HG03064 (cell line): Measurements from ENCODE around the gene CNTN5.

Experiments used
- ATAC-seq: cut with Tn5 transposase; IDR thresholded peaks from one replicate; pipeline ENCODE4 v1.9.1; 2021; ENCODE audit warnings: low read depth; ENCODE audit not compliant: unreplicated experiment

The CNTN5 gene

GRCh38 chr11:99371257-99371656 is 350.5 kb downstream of the CNTN5 start:
- no peak for ATAC-seq

DNA sequence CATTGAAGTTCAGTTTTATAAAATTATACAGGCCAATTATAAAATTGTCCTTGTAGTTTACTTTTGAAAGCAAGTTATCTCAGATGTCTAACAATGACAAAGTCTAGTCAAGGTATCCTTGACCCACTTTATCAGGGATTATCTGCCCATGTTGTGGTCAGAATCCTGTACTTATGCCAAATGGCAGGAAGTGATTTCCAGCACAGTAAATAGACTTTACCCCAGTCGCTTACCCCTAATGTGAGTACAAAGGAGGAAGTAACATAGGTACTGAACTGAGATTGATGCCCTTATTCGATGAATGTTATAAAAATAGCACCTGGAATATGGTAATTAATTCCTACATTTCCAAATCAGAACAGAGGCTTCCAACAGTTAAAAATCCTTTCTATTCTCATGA is 355.7 kb downstream of the CNTN5 start:
- ATAC-seq = no peak

DNA sequence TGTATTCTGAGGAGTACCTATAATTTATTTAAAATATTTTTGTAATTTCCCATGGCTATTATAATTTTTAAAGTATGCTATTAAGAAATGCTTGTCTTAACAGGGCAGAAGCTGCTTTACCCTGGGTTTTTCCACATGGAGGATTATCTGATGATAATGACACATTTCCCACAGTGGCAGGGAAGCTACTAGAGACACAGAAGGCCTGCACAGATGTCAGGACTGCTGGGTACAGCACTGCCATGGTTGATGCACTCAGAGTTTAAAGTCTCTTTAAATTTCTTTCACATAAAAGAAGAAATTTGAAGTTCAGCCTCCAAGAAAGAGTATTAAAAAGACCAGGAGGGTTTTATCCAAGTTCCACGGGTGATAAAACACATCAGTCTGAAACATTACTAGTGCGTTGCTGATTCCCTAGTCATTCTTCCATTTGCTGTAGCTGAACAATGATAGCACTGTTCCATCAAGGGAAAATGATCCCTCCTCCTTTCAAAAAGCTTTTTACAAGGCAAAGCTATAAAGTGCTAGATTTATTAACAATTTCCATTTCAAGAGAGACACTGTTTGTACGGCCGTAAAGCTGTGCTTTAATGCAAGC is 363.0 kb downstream of the CNTN5 start:
- ATAC-seq = no peak

GRCh38 chr11:99391245-99391644 is 370.5 kb downstream of the CNTN5 start:
- ATAC-seq = no peak

GRCh38 chr11:99406345-99406744 is 385.6 kb downstream of the CNTN5 start:
- no peak for ATAC-seq

GRCh38 chr11:99410636-99411035 is 389.9 kb downstream of the CNTN5 start:
- ATAC-seq = no peak

GRCh38 chr11:99418927-99419720 is 398.4 kb downstream of the CNTN5 start:
- ATAC-seq = no peak

GRCh38 chr11:99419991-99420390 is 399.2 kb downstream of the CNTN5 start:
- ATAC-seq = no peak

- ATAC-seq = no peak
These were observed 402.1 kb downstream of the CNTN5 start for GRCh38 chr11:99422581-99423427.

DNA sequence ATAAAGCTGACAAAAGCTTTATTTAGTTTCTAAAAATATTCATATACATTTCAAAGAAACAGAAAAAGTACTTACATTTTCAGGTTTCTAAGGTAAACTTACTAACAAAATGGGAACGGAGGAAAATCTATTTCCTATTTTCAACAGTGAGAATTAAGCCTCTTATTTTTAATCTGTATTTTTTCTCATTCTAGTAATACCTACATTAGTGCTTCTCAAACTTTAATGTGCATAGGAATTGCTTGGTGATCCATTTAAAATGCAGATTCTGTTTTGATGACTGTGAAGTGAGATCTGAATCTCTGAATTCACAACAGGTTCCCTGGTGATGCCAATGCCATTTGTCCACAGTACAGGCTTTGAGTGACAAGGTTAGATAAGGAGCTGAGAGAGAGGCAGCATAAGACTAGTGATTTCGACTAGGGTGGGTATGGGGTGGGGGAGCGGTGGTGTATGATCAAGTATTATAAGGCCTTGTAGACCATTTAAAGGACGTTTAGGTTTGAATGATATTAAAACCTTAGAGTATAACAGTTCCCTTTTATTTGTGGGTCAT is 402.8 kb downstream of the CNTN5 start:
- ATAC-seq = no peak

DNA sequence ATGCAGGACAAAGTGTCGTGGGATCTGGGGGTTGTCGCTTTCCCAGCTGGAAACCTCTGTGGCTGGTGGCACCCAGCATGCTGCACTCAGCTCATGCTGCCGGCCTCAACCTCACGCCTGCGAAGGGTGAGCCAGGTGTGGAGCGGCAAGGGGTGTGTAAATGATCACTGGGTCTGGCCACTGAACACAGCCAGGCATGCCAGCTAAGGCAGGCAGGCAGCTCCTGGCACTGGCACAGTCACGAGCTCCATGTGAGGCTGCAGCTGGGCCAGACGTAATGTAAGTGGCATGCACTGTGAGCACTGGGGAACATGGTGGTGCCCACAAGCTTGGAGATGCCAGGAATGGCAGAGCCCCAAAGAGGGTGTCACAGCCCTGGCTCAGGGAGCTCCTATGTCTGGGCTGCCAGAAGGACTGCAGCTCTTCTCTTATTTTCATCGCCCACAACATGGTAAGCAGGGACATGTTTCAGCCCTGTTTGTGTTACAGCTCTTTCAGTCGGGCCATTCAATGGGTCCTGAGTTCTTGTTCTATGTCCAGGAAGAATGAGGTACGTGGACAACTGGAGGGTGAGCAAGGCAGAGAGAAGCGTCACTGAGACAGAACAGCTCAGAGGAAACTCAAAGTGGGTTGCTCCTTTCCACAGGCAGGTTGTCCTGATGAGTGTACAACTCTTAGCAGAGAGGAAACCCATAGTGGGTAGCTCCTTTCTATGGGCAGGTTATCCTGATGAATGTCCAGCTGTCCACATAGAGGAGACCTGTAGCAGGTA is 403.8 kb downstream of the CNTN5 start:
- no peak for ATAC-seq

DNA sequence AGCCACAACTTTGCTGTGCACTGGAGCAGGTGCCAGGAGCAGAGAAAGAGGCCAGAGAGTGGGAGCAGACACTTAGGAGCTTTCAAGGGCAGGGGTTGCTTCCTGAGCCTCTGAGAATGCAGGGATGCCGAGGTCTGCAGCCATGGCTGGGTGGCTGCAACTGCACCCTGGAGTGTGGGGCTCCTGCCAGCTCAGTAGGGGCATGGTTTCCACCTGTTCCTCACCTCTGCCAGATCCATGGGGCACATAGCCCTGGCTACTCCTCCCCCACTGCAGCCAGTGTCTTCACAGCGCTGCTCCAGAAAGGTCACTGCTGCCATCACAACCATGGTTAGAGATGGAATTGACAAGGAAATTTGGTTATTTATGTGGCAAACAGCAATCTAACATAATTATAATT is 404.8 kb downstream of the CNTN5 start:
- no peak for ATAC-seq

DNA sequence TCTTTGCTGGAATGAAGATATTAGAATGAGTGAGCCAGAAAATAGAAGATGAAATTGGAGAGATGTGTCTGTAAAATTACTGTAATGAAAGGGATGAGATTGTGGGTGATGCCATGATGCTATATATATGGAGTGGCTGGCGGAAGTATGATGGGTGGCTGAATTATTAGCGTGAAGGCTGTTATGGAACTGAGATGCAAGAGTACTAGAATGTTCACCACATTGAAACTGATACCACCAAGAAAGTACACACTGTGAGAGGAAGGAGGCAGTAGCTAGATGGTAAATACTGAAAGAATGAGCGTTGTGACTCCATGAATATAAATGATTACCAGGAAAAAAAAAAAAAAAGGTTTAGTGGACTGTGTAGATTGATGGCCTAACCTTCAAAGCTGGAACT is 411.9 kb downstream of the CNTN5 start:
- no peak for ATAC-seq

- no peak for ATAC-seq
These were observed 422.5 kb downstream of the CNTN5 start for GRCh38 chr11:99443276-99443675.

GRCh38 chr11:99446400-99446799 is 425.7 kb downstream of the CNTN5 start:
- ATAC-seq = no peak

- no peak for ATAC-seq
These were observed 428.6 kb downstream of the CNTN5 start for GRCh38 chr11:99449345-99449744.

GRCh38 chr11:99452075-99452474 is 431.3 kb downstream of the CNTN5 start:
- ATAC-seq = no peak

GRCh38 chr11:99461913-99462312 is 441.2 kb downstream of the CNTN5 start:
- no peak for ATAC-seq

DNA sequence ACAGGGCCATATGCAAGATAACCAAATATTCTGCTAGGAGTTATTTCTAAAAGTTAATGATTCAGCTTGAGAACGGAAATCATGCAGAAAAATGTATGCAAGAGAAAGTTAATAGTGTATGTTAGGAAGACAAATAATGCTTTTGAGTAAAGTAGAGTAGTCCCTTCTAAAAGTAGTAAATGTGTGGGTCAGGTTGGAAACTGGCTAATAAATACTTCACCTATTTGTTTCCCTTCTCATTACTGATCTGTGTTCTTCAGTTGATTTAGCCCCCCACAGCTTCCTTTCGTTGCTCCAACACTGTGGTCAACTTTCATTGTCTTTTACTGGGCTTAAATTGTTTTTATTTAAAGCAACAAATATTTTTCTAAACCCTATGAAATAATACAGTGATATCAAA is 444.2 kb downstream of the CNTN5 start:
- ATAC-seq = no peak

GRCh38 chr11:99489581-99489980 is 468.8 kb downstream of the CNTN5 start:
- no peak for ATAC-seq
